Transverse colon (tissue), 4 donors: ENCODE measurements around the gene UNC13C. TPM values are rescaled to one million over a fixed set of nuclear protein-coding genes. Genes with fewer than 3 reads are reported as not detected.

Experiments used
- DNase-seq: peaks from one replicate; pipeline ENCODE4 v3.0.0-alpha.2; 2019
- H3K27ac ChIP-seq, 4 donors: fragments of 200-600 bp; sonication (generic); 2 replicates each; pipeline ENCODE4 v1.5.1; 2016 to 2018; ENCODE audit warnings: inconsistent platforms in 4 of 4
- H3K27me3 ChIP-seq: fragments of 200-600 bp; sonication (generic); 2 replicates; pipeline ENCODE4 v1.5.1; 2017; ENCODE audit warnings: inconsistent platforms
- H3K36me3 ChIP-seq, 4 donors: fragments of 200-600 bp; sonication (generic); 2 replicates each; pipeline ENCODE4 v1.5.1; 2017 to 2019; ENCODE audit warnings: inconsistent platforms in 4 of 4
- H3K4me1 ChIP-seq, 4 donors: fragments of 200-600 bp; sonication (generic); 2 replicates each; pipeline ENCODE4 v1.5.1; 2017 to 2020; ENCODE audit warnings: inconsistent platforms in 4 of 4
- H3K4me3 ChIP-seq, 4 donors: fragments of 200-600 bp; sonication (generic); 1 replicate in 1 of 4; 2 replicates in 3 of 4; pipeline versions ENCODE4 v1.5.1 to v1.6.1; 2017 to 2019; ENCODE audit warnings: inconsistent platforms in 4 of 4
- H3K9me3 ChIP-seq, 2 donors: fragments of 200-600 bp; sonication (generic); 2 replicates each; pipeline ENCODE4 v1.5.1; 2017 to 2019; ENCODE audit warnings: inconsistent platforms in 2 of 2
- CTCF ChIP-seq, 5 experiments: fragments of 200-600 bp in 3 of 5; fragments of 450-650 bp in 2 of 5; sonication (generic) in 3 of 5; IDR thresholded peaks; 1 replicate in 2 of 5; 2 replicates in 3 of 5; pipeline ENCODE4 v1.5.1; 2016 to 2017; ENCODE audit warnings: antibody characterized with exemption in 5 of 5, inconsistent platforms in 3 of 5, mild to moderate bottlenecking in 2 of 5, moderate library complexity in 1 of 5
- EP300 ChIP-seq: sonication (generic); formaldehyde crosslinking; IDR thresholded peaks from one replicate; pipeline ENCODE4 v1.6.1; 2017; ENCODE audit warnings: antibody characterized with exemption, low read depth
- POLR2A ChIP-seq: fragments of 450-650 bp; IDR thresholded peaks from one replicate; pipeline ENCODE4 v1.6.1; 2016; ENCODE audit warnings: antibody characterized with exemption, mild to moderate bottlenecking, moderate library complexity
- POLR2AphosphoS5 ChIP-seq, 3 donors: sonication (generic); formaldehyde crosslinking; IDR thresholded peaks; one replicate each; pipeline ENCODE4 v1.6.1; 2016; ENCODE audit warnings: antibody characterized with exemption in 3 of 3
- WGBS, 2 donors: methylation state at CpG; one replicate each; pipeline ENCODE4 v1.1.5; 2018; ENCODE audit warnings: low coverage in 1 of 2; 5-methylcytosine and 5-hydroxymethylcytosine counted together
- in situ Hi-C, 4 donors: fragments of 200-750 bp; cut with MboI; loops; one replicate each; pipeline versions ENCODE4 v1.15.0 to v1.15.1; 2017; ENCODE audit warnings: low sequenced_read_pairs in 3 of 4, low pct_ligation_motif_present in 1 of 4, low pct_unique_long_range_greater_than_20kb in 1 of 4
- intact Hi-C: fragments of 100-400 bp; cut with DNase I; formaldehyde crosslinking; loops from one replicate; pipeline ENCODE4 v1.15.1; 2023; ENCODE audit warnings: low total_unique reads
- total RNA-seq, 4 donors: library from RNA; depleted of rRNA; stranded (reverse); fragments of >200 nt; gene quantifications; one replicate each; pipeline ENCODE4 v1.1.0, GENCODE V29; 2016

The UNC13C gene
- total RNA-seq, 4 donors from 2014 or later = 0.32 to 0.41 (median 0.40) TPM; not detected in 1

GRCh38 chr15:54456413-54456812, 478.2 kb downstream of the UNC13C start:
- Histone ChIP-seq H3K9me3 (peaks cover 2 to 20% of the 10 kb centered on the region in 2 donors), H3K4me1 (no peaks in the 10 kb centered on the region), H3K36me3 (no peaks in the 10 kb centered on the region), H3K27me3 (no peaks in the 10 kb centered on the region), H3K4me3 (no peak overlapping the region), H3K27ac (no peak overlapping the region)
- intact Hi-C loops = no loop called here
- TF ChIP-seq POLR2A = no peak
- no peak for TF ChIP-seq POLR2AphosphoS5 (IDR thresholded peaks at IDR 0.05)
- no peak for TF ChIP-seq CTCF (IDR thresholded peaks at IDR 0.05)
- no peak for TF ChIP-seq EP300
- 75 to 79% methylated on average over 1 of the region's 1 CpG for WGBS, 2 donors
- in situ Hi-C loops = no loop called here
- no peak for DNase-seq

- Histone ChIP-seq H3K9me3 (peaks cover 0 to 9% of the 10 kb centered on the region in 2 donors), H3K36me3 (no peaks in the 10 kb centered on the region), H3K4me3 (no peak overlapping the region), H3K27me3 (no peaks in the 10 kb centered on the region), H3K27ac (no peak overlapping the region), H3K4me1 (no peaks in the 10 kb centered on the region)
- TF ChIP-seq POLR2AphosphoS5 (IDR thresholded peaks at IDR 0.05) (no peak), CTCF (IDR thresholded peaks at IDR 0.05) (no peak), EP300 (no peak), POLR2A (no peak)
- WGBS, 2 donors = 87% methylated on average over 15 of the region's 17 CpGs; no CpG with 5 or more reads in 1 of the 2 donors
- DNase-seq = no peak
- in situ Hi-C loops (no loop called here), intact Hi-C loops (loop anchor here (10.0 kb wide), 1 partner anchor 222 kb away; no protein-coding TSS in a partner anchor)
Observed at GRCh38 chr15:54462511-54462913, 484.3 kb downstream of the UNC13C start.

GRCh38 chr15:54481819-54482218, 503.6 kb downstream of the UNC13C start:
- no peak for DNase-seq
- no peak for TF ChIP-seq POLR2AphosphoS5 (IDR thresholded peaks at IDR 0.05)
- no peak for TF ChIP-seq CTCF (IDR thresholded peaks at IDR 0.05)
- TF ChIP-seq EP300 = no peak
- TF ChIP-seq POLR2A = no peak
- Histone ChIP-seq H3K27me3 (no peaks in the 10 kb centered on the region), H3K27ac (no peak overlapping the region), H3K9me3 (no peaks in the 10 kb centered on the region), H3K36me3 (no peaks in the 10 kb centered on the region), H3K4me3 (no peak overlapping the region), H3K4me1 (no peaks in the 10 kb centered on the region)
- in situ Hi-C loops (no loop called here), intact Hi-C loops (no loop called here)
- 77% methylated on average over 3 of the region's 3 CpGs; no CpG with 5 or more reads in 1 of the 2 donors for WGBS, 2 donors

- in situ Hi-C loops (no loop called here), intact Hi-C loops (no loop called here)
- TF ChIP-seq POLR2AphosphoS5 (IDR thresholded peaks at IDR 0.05) (no peak), POLR2A (no peak), CTCF (IDR thresholded peaks at IDR 0.05) (no peak), EP300 (no peak)
- Histone ChIP-seq H3K4me1 (no peaks in the 10 kb centered on the region), H3K4me3 (no peak overlapping the region), H3K27ac (no peak overlapping the region), H3K9me3 (no peaks in the 10 kb centered on the region), H3K27me3 (no peaks in the 10 kb centered on the region), H3K36me3 (no peaks in the 10 kb centered on the region)
- 61 to 83% methylated on average over 5 of the region's 5 CpGs for WGBS, 2 donors
- no peak for DNase-seq
Observed at GRCh38 chr15:54482251-54482650, 504.0 kb downstream of the UNC13C start.
